HepG2 (cell line): ENCODE results near the gene RABIF. TPM values are rescaled to one million over a fixed set of nuclear protein-coding genes. Genes with fewer than 3 reads are reported as not detected.

Experiments used
- CC2D1A ChIP-seq: sonication (generic); formaldehyde crosslinking; IDR thresholded peaks from 2 replicates; pipeline ENCODE4 v1.8.1; 2023; ENCODE audit warnings: mild to moderate bottlenecking, missing genetic modification reagents
- GABPA ChIP-seq, 2 experiments: IDR thresholded peaks; 2 replicates each; pipeline ENCODE4 v1.6.1; 2011 to 2016; ENCODE audit warnings: low read depth in 2 of 2, low read length in 1 of 2, missing biosample characterization in 1 of 2, missing genetic modification characterization in 1 of 2
- HES4 ChIP-seq: sonication (generic); formaldehyde crosslinking; IDR thresholded peaks from 2 replicates; pipeline ENCODE4 v1.9.0; 2021; ENCODE audit warnings: mild to moderate bottlenecking, missing genetic modification reagents, borderline replicate concordance
- JUN ChIP-seq: sonication (generic); formaldehyde crosslinking; IDR thresholded peaks from 2 replicates; pipeline ENCODE4 v1.4.0; 2020; ENCODE audit warnings: mild to moderate bottlenecking, missing genetic modification reagents
- MZF1 ChIP-seq: sonication (generic); formaldehyde crosslinking; IDR thresholded peaks from 2 replicates; pipeline ENCODE4 v1.8.1; 2023; ENCODE audit warnings: mild to moderate bottlenecking, missing genetic modification reagents, borderline replicate concordance
- NFATC3 ChIP-seq: sonication (generic); formaldehyde crosslinking; IDR thresholded peaks from 2 replicates; pipeline ENCODE4 v1.5.1; 2020; ENCODE audit warnings: mild to moderate bottlenecking, missing genetic modification reagents
- NFE2L2 ChIP-seq: fragments of 150-350 bp; IDR thresholded peaks from 2 replicates; pipeline ENCODE4 v1.6.1; 2014; ENCODE audit warnings: low read length
- POGK ChIP-seq: sonication (generic); formaldehyde crosslinking; conservative IDR thresholded peaks from 2 replicates; pipeline ENCODE4 v1.8.0; 2022; ENCODE audit warnings: mild to moderate bottlenecking, moderate library complexity, missing genetic modification reagents
- RARA ChIP-seq: IDR thresholded peaks from 2 replicates; pipeline ENCODE4 v1.6.1; 2016; ENCODE audit warnings: missing genetic modification reagents, missing compliant biosample characterization
- SALL1 ChIP-seq: sonication (generic); formaldehyde crosslinking; IDR thresholded peaks from 2 replicates; pipeline ENCODE4 v1.8.0; 2022; ENCODE audit warnings: mild to moderate bottlenecking, missing genetic modification reagents
- SIN3A ChIP-seq: IDR thresholded peaks from 2 replicates; pipeline ENCODE4 v1.6.1; 2011; ENCODE audit warnings: low read depth, mild to moderate bottlenecking, control low read depth, low read length, borderline replicate concordance
- SP140L ChIP-seq: sonication (generic); formaldehyde crosslinking; IDR thresholded peaks from 2 replicates; pipeline ENCODE4 v1.4.0; 2020; ENCODE audit warnings: missing genetic modification reagents, borderline replicate concordance
- TCF12 ChIP-seq, 2 experiments: fragments of 450-650 bp in 1 of 2; sonication (generic) in 1 of 2; formaldehyde crosslinking in 1 of 2; IDR thresholded peaks; 2 replicates each; pipeline versions ENCODE4 v1.6.1 to v1.8.0; 2017 to 2022; ENCODE audit warnings: antibody characterized with exemption in 1 of 2, mild to moderate bottlenecking in 1 of 2, missing genetic modification reagents in 1 of 2, moderate library complexity in 1 of 2
- TFE3 ChIP-seq: IDR thresholded peaks from 2 replicates; pipeline ENCODE4 v1.6.1; 2016
- ZBTB26 ChIP-seq: IDR thresholded peaks from 2 replicates; pipeline ENCODE4 v1.6.1; 2016; ENCODE audit warnings: missing compliant biosample characterization, missing genetic modification reagents, borderline replicate concordance
- ZKSCAN1 ChIP-seq: fragments of 150-350 bp; IDR thresholded peaks from 2 replicates; pipeline ENCODE4 v1.6.1; 2014; ENCODE audit warnings: low read length
- ZNF260 ChIP-seq: sonication (generic); formaldehyde crosslinking; IDR thresholded peaks from 2 replicates; pipeline ENCODE4 v1.4.0; 2020; ENCODE audit warnings: missing genetic modification reagents, low read depth, mild to moderate bottlenecking, borderline replicate concordance
- ZNF441 ChIP-seq: sonication (generic); formaldehyde crosslinking; IDR thresholded peaks from 2 replicates; pipeline ENCODE4 v1.7.0; 2021; ENCODE audit warnings: missing genetic modification reagents, borderline replicate concordance
- ZNF451 ChIP-seq: sonication (generic); formaldehyde crosslinking; IDR thresholded peaks from 2 replicates; pipeline ENCODE4 v1.5.0; 2020; ENCODE audit warnings: mild to moderate bottlenecking, missing genetic modification reagents
- ZNF619 ChIP-seq: sonication (generic); formaldehyde crosslinking; IDR thresholded peaks from 2 replicates; pipeline ENCODE4 v1.4.0; 2020; ENCODE audit warnings: mild to moderate bottlenecking, missing genetic modification reagents
- ZNF740 ChIP-seq: sonication (generic); formaldehyde crosslinking; IDR thresholded peaks from 2 replicates; pipeline ENCODE4 v1.4.0; 2020; ENCODE audit warnings: missing genetic modification reagents
- polyA plus RNA-seq, 8 experiments: library from polyadenylated mRNA; depleted of rRNA in 3 of 8; stranded (reverse) in 7 of 8; unstranded in 1 of 8; fragments of >200 nt; fragmentation: Illumina TruSeq in 4 of 8; extraction: Trizol in 4 of 8; gene quantifications; 2 replicates each; pipeline versions ENCODE4 v1.2.1 to v1.2.3, GENCODE V29; 2011 to 2016; ENCODE audit warnings: low read depth in 4 of 8, missing spikeins in 1 of 8, mixed read lengths in 1 of 8; ENCODE audit not compliant: insufficient read depth in 1 of 8
- total RNA-seq, 5 experiments: library from RNA; depleted of rRNA; stranded (reverse); fragments of >200 nt; fragmentation: Illumina TruSeq; extraction: Trizol; gene quantifications; 2 replicates each; pipeline ENCODE4 v1.2.3, GENCODE V29; 2016; ENCODE audit warnings: low read depth in 1 of 5
- TF ChIP-seq, protein P1 (sequence below): sonication (generic); formaldehyde crosslinking; IDR thresholded peaks from 2 replicates; pipeline ENCODE4 v1.5.0; 2020; ENCODE audit warnings: mild to moderate bottlenecking, missing genetic modification reagents

RABIF gene
- total and polyA plus RNA-seq, 2 of the 13 experiments (the other 11 are each of a cell fraction or from before 2014, with no cell fraction given): 7.6 to 8.3 TPM

- TF ChIP-seq, protein P1, sequence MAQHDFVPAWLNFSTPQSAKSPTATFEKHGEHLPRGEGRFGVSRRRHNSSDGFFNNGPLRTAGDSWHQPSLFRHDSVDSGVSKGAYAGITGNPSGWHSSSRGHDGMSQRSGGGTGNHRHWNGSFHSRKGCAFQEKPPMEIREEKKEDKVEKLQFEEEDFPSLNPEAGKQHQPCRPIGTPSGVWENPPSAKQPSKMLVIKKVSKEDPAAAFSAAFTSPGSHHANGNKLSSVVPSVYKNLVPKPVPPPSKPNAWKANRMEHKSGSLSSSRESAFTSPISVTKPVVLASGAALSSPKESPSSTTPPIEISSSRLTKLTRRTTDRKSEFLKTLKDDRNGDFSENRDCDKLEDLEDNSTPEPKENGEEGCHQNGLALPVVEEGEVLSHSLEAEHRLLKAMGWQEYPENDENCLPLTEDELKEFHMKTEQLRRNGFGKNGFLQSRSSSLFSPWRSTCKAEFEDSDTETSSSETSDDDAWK (CRISPR knock-in tag): no peak
- TF ChIP-seq SP140L (CRISPR knock-in tag) (no peak; the same call in 1 of the 2 replicates), RARA (peak; percentile 37), NFATC3 (CRISPR knock-in tag) (0 out of 2 replicates have a peak, but pooled peaks have one; percentile 65), ZKSCAN1 (no peak), CC2D1A (CRISPR knock-in tag) (no peak), TFE3 (CRISPR knock-in tag) (peak; percentile 96), POGK (CRISPR knock-in tag) (peak; percentile 77), MZF1 (0 out of 2 replicates have a peak, but pooled peaks have one; percentile 77), GABPA (IDR thresholded peaks at IDR 0.05; ENCODE audit: low read depth, low read length) (peak; percentile 40; the same call in 1 of the 2 replicates), GABPA (CRISPR knock-in tag; IDR thresholded peaks at IDR 0.05; ENCODE audit: low read depth) (peak; percentile 71), ZNF619 (CRISPR knock-in tag) (peak; percentile 75; the same call in 1 of the 2 replicates), JUN (CRISPR knock-in tag) (peak; percentile 79), ZNF441 (CRISPR knock-in tag) (peak; percentile 84), SIN3A (peak; percentile 90; the same call in 1 of the 2 replicates), ZNF260 (CRISPR knock-in tag) (no peak), SALL1 (CRISPR knock-in tag) (peak; percentile 74; the same call in 1 of the 2 replicates), ZNF740 (CRISPR knock-in tag) (peak; percentile 79; the same call in 1 of the 2 replicates), ZNF451 (CRISPR knock-in tag) (peak; percentile 48), ZBTB26 (CRISPR knock-in tag) (peak; percentile 100), HES4 (CRISPR knock-in tag) (peak; percentile 59; the same call in 1 of the 2 replicates), NFE2L2 (no peak), TCF12 (IDR thresholded peaks at IDR 0.05) (no peak), TCF12 (CRISPR knock-in tag; IDR thresholded peaks at IDR 0.05) (peak; percentile 71; the same call in 1 of the 2 replicates)
Observed at GRCh38 chr1:202926581-202927491, 37.9 kb upstream of the RABIF start, which contains the start of gene KLHL12 (continued).
